PC-9 (cell line): ENCODE data around the gene RRAGC. TPM values are rescaled to one million over a fixed set of nuclear protein-coding genes. Genes with fewer than 3 reads are reported as not detected.

ENCODE experiments used
- BruUV-seq: library from RNA; stranded (reverse); fragments of 400-500 nt; replicated peaks from 2 replicates; lab custom pipeline; 2021; lab: Mats Ljungman, UMichigan
- CTCF ChIA-PET: fragments of 300-600 bp; sonication (Branson Sonifier 250); formaldehyde crosslinking; loops from one replicate; lab custom pipeline; 2022; ENCODE audit warnings: antibody characterized with exemption; lab: Charles Lee
- POLR2A ChIA-PET: fragments of 300-600 bp; sonication (Branson Sonifier 250); formaldehyde crosslinking; loops from one replicate; lab custom pipeline; 2022; ENCODE audit warnings: antibody characterized with exemption; ENCODE audit not compliant: unreplicated experiment; lab: Charles Lee
- DNase-seq, 2 experiments: peaks; one replicate each; pipeline versions ENCODE4 v3.0.0 to v3.0.0-alpha.2; 2015 to 2022; ENCODE audit warnings: mixed read lengths in 1 of 2
- H2AFZ ChIP-seq: fragments of 200-600 bp; sonication (generic); 2 replicates; pipeline ENCODE4 v1.8.1; 2017; ENCODE audit warnings: antibody characterized with exemption
- H3F3A ChIP-seq: fragments of 200-600 bp; sonication (generic); 2 replicates; pipeline ENCODE4 v1.8.1; 2017; ENCODE audit warnings: antibody characterized with exemption, mild to moderate bottlenecking, low read depth; ENCODE audit not compliant: insufficient read depth
- H3K27ac ChIP-seq: fragments of 200-600 bp; sonication (generic); 2 replicates; pipeline ENCODE4 v1.6.1; 2016; ENCODE audit warnings: mixed run types
- H3K27me3 ChIP-seq: fragments of 200-600 bp; sonication (generic); 2 replicates; pipeline ENCODE4 v1.6.1; 2016; ENCODE audit warnings: low read depth, mixed run types; ENCODE audit not compliant: insufficient read depth
- H3K36me3 ChIP-seq: fragments of 200-600 bp; sonication (generic); 2 replicates; pipeline ENCODE4 v1.6.1; 2016; ENCODE audit warnings: low read depth, mixed run types
- H3K4me1 ChIP-seq: fragments of 200-600 bp; sonication (generic); replicated peaks from 2 replicates; pipeline ENCODE4 v1.6.1; 2016; ENCODE audit warnings: mixed run types; ENCODE audit not compliant: insufficient read depth
- H3K4me2 ChIP-seq: fragments of 200-600 bp; sonication (generic); 2 replicates; pipeline ENCODE4 v1.6.1; 2017; ENCODE audit warnings: mixed run types
- H3K4me3 ChIP-seq: fragments of 200-600 bp; sonication (generic); 2 replicates; pipeline ENCODE4 v1.6.1; 2016; ENCODE audit warnings: mixed run types
- H3K79me2 ChIP-seq: fragments of 200-600 bp; sonication (generic); 2 replicates; pipeline ENCODE4 v1.6.1; 2017; ENCODE audit warnings: low read depth, mixed run types
- H3K9me2 ChIP-seq: fragments of 200-600 bp; sonication (generic); 2 replicates; pipeline ENCODE4 v1.8.1; 2017; ENCODE audit warnings: mild to moderate bottlenecking; ENCODE audit not compliant: insufficient read depth
- H3K9me3 ChIP-seq: fragments of 200-600 bp; sonication (generic); 2 replicates; pipeline ENCODE4 v1.8.1; 2016; ENCODE audit warnings: low read depth; ENCODE audit not compliant: insufficient read depth
- H4K20me1 ChIP-seq: fragments of 200-600 bp; sonication (generic); 2 replicates; pipeline ENCODE4 v1.8.1; 2017; ENCODE audit not compliant: insufficient read depth
- EZH2 ChIP-seq: fragments of 200-600 bp; sonication (generic); IDR thresholded peaks from 2 replicates; pipeline ENCODE4 v1.8.0; 2017; ENCODE audit warnings: antibody characterized with exemption, low read depth
- intact Hi-C: fragments of 100-400 bp; cut with micrococcal nuclease; formaldehyde crosslinking; loops from one replicate; pipeline ENCODE4 v1.10.0; 2022; ENCODE audit not compliant: unreplicated experiment
- total RNA-seq: library from RNA; stranded (reverse); gene quantifications from 2 replicates; pipeline ENCODE4 v1.2.3, GENCODE V29; 2021
- TF ChIP-seq, protein P1 (sequence below): fragments of 200-600 bp; sonication (generic); conservative IDR thresholded peaks from 2 replicates; pipeline ENCODE4 v1.6.1; 2017; ENCODE audit warnings: mixed run types, antibody characterized with exemption, mild to moderate bottlenecking, moderate library complexity

The RRAGC gene
- total RNA-seq, 1 experiment from 2014 or later: 33.0 TPM

DNA sequence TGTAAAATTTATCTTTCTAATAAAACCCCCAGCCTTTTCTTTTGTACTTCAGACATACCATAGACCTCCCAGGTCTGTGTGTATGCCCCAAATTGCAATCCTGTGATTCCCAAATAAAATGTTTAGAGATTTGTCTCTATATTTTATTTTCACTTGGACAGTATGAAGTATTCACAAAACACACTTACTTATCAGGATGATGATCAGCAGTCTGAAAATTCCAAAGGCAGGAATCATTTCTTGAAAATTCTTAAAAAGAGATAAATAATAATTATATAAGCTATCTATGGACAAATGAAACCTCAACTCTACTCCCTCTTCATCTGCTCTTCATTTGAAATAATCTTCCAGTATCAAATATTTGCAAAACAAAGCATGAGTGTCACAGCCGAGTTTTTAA lies 33.4 kb upstream of the RRAGC start:
- Histone ChIP-seq H3K36me3 (no peaks in the 10 kb centered on the region), H3K4me3 (no peak overlapping the region), H3K4me2 (no peak overlapping the region), H3K9me3 (no peaks in the 10 kb centered on the region), H3K4me1 (no peaks in the 10 kb centered on the region), H3K79me2 (no peaks in the 10 kb centered on the region), H3K9me2 (no peaks in the 10 kb centered on the region; the same call in 1 of the 2 replicates), H3K27me3 (no peaks in the 10 kb centered on the region), H3F3A (no peaks in the 10 kb centered on the region), H2AFZ (no peak overlapping the region), H3K27ac (no peak overlapping the region), H4K20me1 (no peaks in the 10 kb centered on the region)
- no TSS peak for BruUV-seq
- intact Hi-C loops: no loop called here
- ChIA-PET CTCF (no interaction called here), POLR2A (no interaction called here)
- TF ChIP-seq, protein P1, sequence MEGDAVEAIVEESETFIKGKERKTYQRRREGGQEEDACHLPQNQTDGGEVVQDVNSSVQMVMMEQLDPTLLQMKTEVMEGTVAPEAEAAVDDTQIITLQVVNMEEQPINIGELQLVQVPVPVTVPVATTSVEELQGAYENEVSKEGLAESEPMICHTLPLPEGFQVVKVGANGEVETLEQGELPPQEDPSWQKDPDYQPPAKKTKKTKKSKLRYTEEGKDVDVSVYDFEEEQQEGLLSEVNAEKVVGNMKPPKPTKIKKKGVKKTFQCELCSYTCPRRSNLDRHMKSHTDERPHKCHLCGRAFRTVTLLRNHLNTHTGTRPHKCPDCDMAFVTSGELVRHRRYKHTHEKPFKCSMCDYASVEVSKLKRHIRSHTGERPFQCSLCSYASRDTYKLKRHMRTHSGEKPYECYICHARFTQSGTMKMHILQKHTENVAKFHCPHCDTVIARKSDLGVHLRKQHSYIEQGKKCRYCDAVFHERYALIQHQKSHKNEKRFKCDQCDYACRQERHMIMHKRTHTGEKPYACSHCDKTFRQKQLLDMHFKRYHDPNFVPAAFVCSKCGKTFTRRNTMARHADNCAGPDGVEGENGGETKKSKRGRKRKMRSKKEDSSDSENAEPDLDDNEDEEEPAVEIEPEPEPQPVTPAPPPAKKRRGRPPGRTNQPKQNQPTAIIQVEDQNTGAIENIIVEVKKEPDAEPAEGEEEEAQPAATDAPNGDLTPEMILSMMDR: no peak
- TF ChIP-seq EZH2: no peak
- no peak for DNase-seq

DNA sequence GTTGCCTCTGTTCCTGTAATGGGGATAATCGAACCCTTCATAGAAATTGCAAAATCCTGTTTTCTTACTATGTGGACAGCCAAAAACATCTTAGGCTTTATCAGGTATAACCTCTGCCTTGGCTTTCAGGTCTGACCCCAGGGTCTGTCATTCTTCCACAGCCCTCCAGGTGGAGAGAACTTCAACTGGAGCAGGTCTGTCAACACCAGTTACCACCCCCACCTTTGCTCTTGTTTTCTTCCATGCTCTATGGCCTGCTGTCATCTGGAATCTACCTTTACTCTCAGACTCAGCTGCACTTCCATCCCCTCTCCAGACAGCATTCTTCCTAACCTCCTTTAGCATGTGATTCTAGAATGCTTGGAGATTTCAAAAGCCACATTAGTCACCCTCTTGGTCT lies 32.2 kb upstream of the RRAGC start:
- H3K9me2 ChIP-seq: no peaks in the 10 kb centered on the region; the same call in 1 of the 2 replicates
- H3K79me2 ChIP-seq: no peaks in the 10 kb centered on the region
- no peaks in the 10 kb centered on the region for H3F3A ChIP-seq
- no peak for TF ChIP-seq EZH2
- TF ChIP-seq, protein P1: no peak
- intact Hi-C loops: no loop called here
- no peaks in the 10 kb centered on the region for H3K27me3 ChIP-seq
- no peak overlapping the region for H3K4me2 ChIP-seq
- DNase-seq: no peak
- POLR2A ChIA-PET: no interaction called here
- no peaks in the 10 kb centered on the region for H3K9me3 ChIP-seq
- no peak overlapping the region for H2AFZ ChIP-seq
- H3K4me1 ChIP-seq: no peaks in the 10 kb centered on the region
- CTCF ChIA-PET: no interaction called here
- H3K4me3 ChIP-seq: no peak overlapping the region
- no peaks in the 10 kb centered on the region for H3K36me3 ChIP-seq
- H3K27ac ChIP-seq: no peak overlapping the region
- no TSS peak for BruUV-seq
- no peaks in the 10 kb centered on the region for H4K20me1 ChIP-seq

DNA sequence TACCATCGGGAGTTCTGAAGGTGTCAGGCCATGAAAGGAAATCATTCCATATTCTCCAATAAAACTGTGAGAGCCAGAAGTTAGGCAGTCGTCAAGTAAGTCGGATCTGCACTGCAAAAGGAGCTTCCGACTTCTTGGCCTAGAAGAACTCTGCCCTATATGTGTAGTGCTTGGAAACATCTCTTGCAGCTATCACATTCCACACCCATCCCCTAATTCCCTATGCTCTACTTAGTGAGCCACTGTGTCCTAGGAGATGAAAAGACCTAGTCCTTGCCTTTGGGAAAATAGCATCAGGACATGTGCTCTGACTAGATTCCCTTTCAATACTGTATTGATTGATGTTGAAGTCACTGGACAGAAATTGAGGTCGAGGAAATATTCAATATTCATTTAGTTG lies 30.0 kb upstream of the RRAGC start:
- Histone ChIP-seq H3K27ac (no peak overlapping the region), H3K4me2 (no peak overlapping the region)

More for the DNA sequence above, 30.0 kb upstream of the RRAGC start:
- Histone ChIP-seq H2AFZ (no peak overlapping the region), H3K27me3 (no peaks in the 10 kb centered on the region), H3K9me2 (no peaks in the 10 kb centered on the region; the same call in 1 of the 2 replicates), H3K36me3 (no peaks in the 10 kb centered on the region), H3K79me2 (no peaks in the 10 kb centered on the region), H3K4me1 (no peaks in the 10 kb centered on the region), H4K20me1 (no peaks in the 10 kb centered on the region), H3K9me3 (no peaks in the 10 kb centered on the region), H3K4me3 (no peak overlapping the region), H3F3A (no peaks in the 10 kb centered on the region)
- no peak for DNase-seq
- POLR2A ChIA-PET: no interaction called here
- CTCF ChIA-PET: no interaction called here
- BruUV-seq: no TSS peak
- TF ChIP-seq, protein P1: no peak
- no peak for TF ChIP-seq EZH2
- intact Hi-C loops: no loop called here
